Stomach smooth muscle (tissue), 2 donors: ENCODE data around the gene NTMT1.
"Not testable (repeated sequence)": the region's sequence is repeated elsewhere in the genome, so short reads cannot be mapped to it uniquely, and the experiment has no call there.

Experiments used
- H3K27ac ChIP-seq: one replicate; pipeline ENCODE4 v1.7.0; 2013; ENCODE audit warnings: mild to moderate bottlenecking, low read length, inconsistent platforms
- H3K27me3 ChIP-seq, 2 donors: one replicate each; pipeline ENCODE4 v1.7.0; 2013; ENCODE audit warnings: low read length in 2 of 2; ENCODE audit not compliant: insufficient read depth in 2 of 2, control insufficient read depth in 1 of 2
- H3K36me3 ChIP-seq, 2 donors: one replicate each; pipeline ENCODE4 v1.7.0; 2013; ENCODE audit warnings: low read length in 2 of 2; ENCODE audit not compliant: control insufficient read depth in 2 of 2, insufficient read depth in 2 of 2
- H3K4me1 ChIP-seq: one replicate; pipeline ENCODE4 v1.7.0; 2013; ENCODE audit warnings: low read length; ENCODE audit not compliant: control insufficient read depth, insufficient read depth
- H3K4me3 ChIP-seq, 2 donors: one replicate each; pipeline ENCODE4 v1.7.0; 2013; ENCODE audit warnings: low read length in 2 of 2
- H3K9ac ChIP-seq, 2 donors: one replicate each; pipeline ENCODE4 v1.7.0; 2013; ENCODE audit warnings: low read length in 2 of 2, mild to moderate bottlenecking in 1 of 2
- H3K9me3 ChIP-seq, 2 donors: one replicate each; pipeline ENCODE4 v1.7.0; 2013; ENCODE audit warnings: low read length in 2 of 2; ENCODE audit not compliant: control insufficient read depth in 2 of 2
- donor health status: healthy.
- donor health status: Pancreatic carcinoma.

The NTMT1 gene

GRCh38 chr9:129630967-129631673 is 5.2 kb downstream of the NTMT1 start:
- no peaks in the 10 kb centered on the region for H3K9me3 ChIP-seq
- H3K27me3 ChIP-seq = no peaks in the 10 kb centered on the region
- peaks cover 19 to 32% of the 10 kb centered on the region in 2 donors for H3K36me3 ChIP-seq
- H3K9ac ChIP-seq = no peak overlapping the region
- H3K27ac ChIP-seq = no peak overlapping the region
- peaks cover 45% of the 10 kb centered on the region for H3K4me1 ChIP-seq
- H3K4me3 ChIP-seq = no peak overlapping the region

GRCh38 chr9:129631674-129632129 is 5.7 kb downstream of the NTMT1 start:
- H3K27me3 ChIP-seq = no peaks in the 10 kb centered on the region
- H3K9me3 ChIP-seq = no peaks in the 10 kb centered on the region
- H3K4me1 ChIP-seq = peaks cover 40% of the 10 kb centered on the region
- H3K4me3 ChIP-seq = no peak overlapping the region
- H3K27ac ChIP-seq = no peak overlapping the region
- H3K9ac ChIP-seq = no peak overlapping the region
- peaks cover 19 to 32% of the 10 kb centered on the region in 2 donors for H3K36me3 ChIP-seq

GRCh38 chr9:129632460-129632859 is 6.5 kb downstream of the NTMT1 start:
- H3K4me3 ChIP-seq = no peak overlapping the region
- no peaks in the 10 kb centered on the region for H3K27me3 ChIP-seq
- no peaks in the 10 kb centered on the region for H3K9me3 ChIP-seq
- H3K36me3 ChIP-seq = peaks cover 23 to 39% of the 10 kb centered on the region in 2 donors
- H3K9ac ChIP-seq = no peak overlapping the region
- peaks cover 32% of the 10 kb centered on the region for H3K4me1 ChIP-seq
- H3K27ac ChIP-seq = no peak overlapping the region

- Histone ChIP-seq H3K9me3 (no peaks in the 10 kb centered on the region), H3K36me3 (peaks cover 29 to 44% of the 10 kb centered on the region in 2 donors)
Measured at GRCh38 chr9:129633207-129633606, 7.2 kb downstream of the NTMT1 start.

GRCh38 chr9:129633848-129634247 is 7.9 kb downstream of the NTMT1 start:
- Histone ChIP-seq H3K36me3 (peaks cover 32 to 51% of the 10 kb centered on the region in 2 donors), H3K27ac (no peak overlapping the region), H3K4me1 (peaks cover 20% of the 10 kb centered on the region), H3K27me3 (no peaks in the 10 kb centered on the region), H3K9ac (no peak overlapping the region), H3K4me3 (no peak overlapping the region), H3K9me3 (no peaks in the 10 kb centered on the region)

More at GRCh38 chr9:129633207-129633606, 7.2 kb downstream of the NTMT1 start:
- Histone ChIP-seq H3K4me3 (no peak overlapping the region), H3K27me3 (no peaks in the 10 kb centered on the region), H3K27ac (no peak overlapping the region), H3K4me1 (peaks cover 25% of the 10 kb centered on the region), H3K9ac (no peak overlapping the region)

GRCh38 chr9:129635099-129636065 is 9.4 kb downstream of the NTMT1 start:
- Histone ChIP-seq H3K27ac (no peak overlapping the region), H3K9ac (no peak overlapping the region), H3K27me3 (no peaks in the 10 kb centered on the region), H3K9me3 (no peaks in the 10 kb centered on the region), H3K36me3 (peaks cover 34 to 57% of the 10 kb centered on the region in 2 donors), H3K4me3 (no peak overlapping the region), H3K4me1 (peaks cover 24% of the 10 kb centered on the region)

GRCh38 chr9:129636343-129636742 is 10.4 kb downstream of the NTMT1 start:
- H3K9ac ChIP-seq, H3K27ac ChIP-seq, H3K27me3 ChIP-seq, H3K4me3 ChIP-seq, H3K9me3 ChIP-seq: not testable (repeated sequence)
- Histone ChIP-seq H3K4me1 (peaks cover 26% of the 10 kb centered on the region), H3K36me3 (peaks cover 34 to 55% of the 10 kb centered on the region in 2 donors)

- peaks cover 25% of the 10 kb centered on the region for H3K4me1 ChIP-seq
- H3K27ac ChIP-seq = no peak overlapping the region
- no peaks in the 10 kb centered on the region for H3K9me3 ChIP-seq
- no peaks in the 10 kb centered on the region for H3K27me3 ChIP-seq
- no peak overlapping the region for H3K9ac ChIP-seq
- no peak overlapping the region for H3K4me3 ChIP-seq
- peaks cover 34 to 55% of the 10 kb centered on the region in 2 donors for H3K36me3 ChIP-seq
Measured at GRCh38 chr9:129637102-129637501, 11.1 kb downstream of the NTMT1 start.

GRCh38 chr9:129637673-129638439 is 11.9 kb downstream of the NTMT1 start:
- H3K36me3 ChIP-seq = peaks cover 29 to 52% of the 10 kb centered on the region in 2 donors
- no peaks in the 10 kb centered on the region for H3K9me3 ChIP-seq
- H3K4me1 ChIP-seq = peaks cover 30% of the 10 kb centered on the region
- H3K27me3 ChIP-seq = no peaks in the 10 kb centered on the region
- no peak overlapping the region for H3K27ac ChIP-seq
- no peak overlapping the region for H3K4me3 ChIP-seq
- no peak overlapping the region for H3K9ac ChIP-seq

- H3K4me1 ChIP-seq = peaks cover 30% of the 10 kb centered on the region
- H3K27me3 ChIP-seq = no peaks in the 10 kb centered on the region
- no peaks in the 10 kb centered on the region for H3K9me3 ChIP-seq
- no peak overlapping the region for H3K27ac ChIP-seq
- no peak overlapping the region for H3K4me3 ChIP-seq
- H3K9ac ChIP-seq = no peak overlapping the region
- peaks cover 24 to 40% of the 10 kb centered on the region in 2 donors for H3K36me3 ChIP-seq
Measured at GRCh38 chr9:129639034-129639630, 13.2 kb downstream of the NTMT1 start.
